A549 (cell line): Measurements from ENCODE around the gene SHKBP1. TPM values are rescaled to one million over a fixed set of nuclear protein-coding genes. Genes with fewer than 3 reads are reported as not detected.

Source experiments
- ATAC-seq, 2 experiments: fragments of 200-7000 bp in 1 of 2; fragments of >200 bp in 1 of 2; cut with Nextera tagmentation in 1 of 2; cut with Tn5 transposase in 1 of 2; 3 replicates each; pipeline versions ENCODE4 v1.8.0 to v1.9.1; 2018 to 2020; ENCODE audit warnings: mild to moderate bottlenecking in 1 of 2, moderate library complexity in 1 of 2
- CTCF ChIA-PET: fragments of 300-600 bp; sonication (Branson Sonifier 250); formaldehyde crosslinking; extraction: SDS; loops from one replicate; lab custom pipeline; 2021; ENCODE audit warnings: antibody characterized with exemption, inconsistent platforms; lab: Yijun Ruan, JAX
- POLR2A ChIA-PET: fragments of 350-600 bp; formaldehyde crosslinking; extraction: SDS; loops from one replicate; lab custom pipeline; 2021; ENCODE audit warnings: antibody characterized with exemption, inconsistent platforms; lab: Yijun Ruan, JAX
- DNase-seq, 2 experiments: peaks; one replicate each; pipeline versions ENCODE4 v3.0.0 to v3.0.0-alpha.2; 2011 to 2016; ENCODE audit warnings: low read depth in 1 of 2, low spot score in 1 of 2
- FAIRE-seq: peaks from 2 replicates; lab custom pipeline; 2011; peaks lifted over from hg19 to GRCh38; lab: Jason Lieb, UNC
- H3K27ac ChIP-seq, 2 experiments: fragments of >200 bp; sonication (Bioruptor Twin); formaldehyde crosslinking; 3 replicates each; pipeline ENCODE4 v1.5.1; 2016 to 2017
- H3K4me1 ChIP-seq: fragments of >200 bp; sonication (Bioruptor Twin); formaldehyde crosslinking; 3 replicates; pipeline ENCODE4 v1.6.1; 2016
- H3K4me2 ChIP-seq: fragments of >200 bp; sonication (Bioruptor Twin); formaldehyde crosslinking; 3 replicates; pipeline ENCODE4 v1.6.1; 2016
- H3K4me3 ChIP-seq: fragments of >200 bp; sonication (Bioruptor Twin); formaldehyde crosslinking; 3 replicates; pipeline ENCODE4 v1.5.1; 2016
- H3K9me3 ChIP-seq: fragments of >200 bp; sonication (Bioruptor Twin); formaldehyde crosslinking; 3 replicates; pipeline ENCODE4 v1.6.1; 2016
- CHD2 ChIP-seq: fragments of 150-350 bp; IDR thresholded peaks from 2 replicates; pipeline ENCODE4 v1.6.1; 2014; ENCODE audit warnings: low read length; ENCODE audit not compliant: partially characterized antibody
- EHMT2 ChIP-seq: fragments of 200-600 bp; sonication (generic); IDR thresholded peaks from 2 replicates; pipeline ENCODE4 v1.6.1; 2016; ENCODE audit warnings: antibody characterized with exemption, low read depth, mild to moderate bottlenecking, moderate library complexity
- FOSB ChIP-seq: fragments of 250-450 bp; sonication (Bioruptor Pico); IDR thresholded peaks from 2 replicates; pipeline ENCODE4 v1.5.0; 2020; ENCODE audit warnings: mild to moderate bottlenecking, moderate library complexity
- FOSL2 ChIP-seq, 2 experiments: fragments of 450-650 bp in 1 of 2; fragments of >200 bp in 1 of 2; sonication (Bioruptor Twin) in 1 of 2; formaldehyde crosslinking; IDR thresholded peaks; 2 replicates each; pipeline versions ENCODE4 v1.5.0 to v1.6.1; 2016 to 2020; ENCODE audit warnings: mild to moderate bottlenecking in 1 of 2, moderate library complexity in 1 of 2
- FOXS1 ChIP-seq: fragments of 250-450 bp; sonication (Bioruptor Pico); IDR thresholded peaks from 2 replicates; pipeline ENCODE4 v1.5.0; 2020; ENCODE audit warnings: mild to moderate bottlenecking, moderate library complexity
- GATA3 ChIP-seq: IDR thresholded peaks from 2 replicates; pipeline ENCODE4 v1.6.1; 2012; ENCODE audit warnings: borderline replicate concordance
- HES2 ChIP-seq: fragments of >200 bp; sonication (Bioruptor Twin); formaldehyde crosslinking; IDR thresholded peaks from 2 replicates; pipeline ENCODE4 v1.6.1; 2016
- HOXB13 ChIP-seq: fragments of 250-450 bp; sonication (Bioruptor Pico); IDR thresholded peaks from 2 replicates; pipeline ENCODE4 v1.5.0; 2020; ENCODE audit warnings: low read depth, mild to moderate bottlenecking, moderate library complexity
- JUNB ChIP-seq: fragments of >200 bp; sonication (Bioruptor Twin); formaldehyde crosslinking; IDR thresholded peaks from 2 replicates; pipeline ENCODE4 v1.6.1; 2016
- KDM5A ChIP-seq: fragments of 200-600 bp; sonication (generic); IDR thresholded peaks from 2 replicates; pipeline ENCODE4 v1.6.1; 2016; ENCODE audit warnings: antibody characterized with exemption, mild to moderate bottlenecking
- MAZ ChIP-seq: fragments of 150-350 bp; IDR thresholded peaks from 2 replicates; pipeline ENCODE4 v1.6.1; 2014; ENCODE audit warnings: antibody characterized with exemption, low read depth, low read length, borderline replicate concordance
- MYC ChIP-seq: IDR thresholded peaks from 2 replicates; pipeline ENCODE4 v1.6.1; 2012; ENCODE audit warnings: mild to moderate bottlenecking, inconsistent platforms, low read length, improper control_type of control experiment, borderline replicate concordance
- NPAS2 ChIP-seq: fragments of 250-450 bp; sonication (Bioruptor Pico); IDR thresholded peaks from 2 replicates; pipeline ENCODE4 v1.8.0; 2022; ENCODE audit warnings: mild to moderate bottlenecking, moderate library complexity, borderline replicate concordance
- RAD21 ChIP-seq, 2 experiments: fragments of >200 bp in 1 of 2; sonication (Bioruptor Twin) in 1 of 2; formaldehyde crosslinking in 1 of 2; IDR thresholded peaks in 1 of 2; conservative IDR thresholded peaks in 1 of 2; 2 replicates in 1 of 2; 3 replicates in 1 of 2; pipeline ENCODE4 v1.6.1; 2012 to 2018; ENCODE audit warnings: inconsistent platforms in 1 of 2
- RARB ChIP-seq: fragments of 250-450 bp; sonication (Bioruptor Pico); IDR thresholded peaks from 2 replicates; pipeline ENCODE4 v1.8.0; 2021; ENCODE audit warnings: mild to moderate bottlenecking, moderate library complexity
- RCOR1 ChIP-seq: fragments of 150-350 bp; IDR thresholded peaks from 2 replicates; pipeline ENCODE4 v1.6.1; 2014; ENCODE audit warnings: antibody characterized with exemption, low read length, low read depth
- REST ChIP-seq: fragments of 200-600 bp; sonication (generic); IDR thresholded peaks from 2 replicates; pipeline ENCODE4 v1.6.1; 2016; ENCODE audit warnings: antibody characterized with exemption, mild to moderate bottlenecking, moderate library complexity
- SMC3 ChIP-seq: fragments of >200 bp; sonication (Bioruptor Twin); formaldehyde crosslinking; IDR thresholded peaks from 3 replicates; pipeline ENCODE4 v1.6.1; 2018; ENCODE audit warnings: inconsistent platforms
- SREBF2 ChIP-seq: fragments of 450-650 bp; IDR thresholded peaks from 2 replicates; pipeline ENCODE4 v1.6.1; 2014; ENCODE audit warnings: mild to moderate bottlenecking, moderate library complexity
- TP53 ChIP-seq: fragments of 250-450 bp; sonication (Bioruptor Pico); IDR thresholded peaks from 2 replicates; pipeline ENCODE4 v1.5.0; 2021; ENCODE audit warnings: mild to moderate bottlenecking, moderate library complexity
- ZFP36 ChIP-seq: fragments of 450-650 bp; IDR thresholded peaks from 2 replicates; pipeline ENCODE4 v1.6.1; 2014; ENCODE audit warnings: borderline replicate concordance; ENCODE audit not compliant: partially characterized antibody
- ZNF302 ChIP-seq: fragments of 250-450 bp; sonication (Bioruptor Pico); IDR thresholded peaks from 2 replicates; pipeline ENCODE4 v1.9.0; 2021; ENCODE audit warnings: inconsistent platforms, mild to moderate bottlenecking, moderate library complexity
- ZSCAN20 ChIP-seq: fragments of 250-450 bp; sonication (Bioruptor Pico); IDR thresholded peaks from 2 replicates; pipeline ENCODE4 v1.8.0; 2022; ENCODE audit warnings: mild to moderate bottlenecking, moderate library complexity
- WGBS: methylation state at CpG from one replicate; pipeline ENCODE4 v1.1.6; 2017; ENCODE audit errors: missing lambda C conversion rate; 5-methylcytosine and 5-hydroxymethylcytosine counted together
- polyA plus RNA-seq, 4 experiments: library from polyadenylated mRNA; depleted of rRNA in 3 of 4; stranded (reverse); fragments of >200 nt; fragmentation: RNase III in 1 of 4; extraction: RNeasy Plus Mini Kit Qiagen cat#74134 plus additional on column Dnase treatment in 1 of 4; gene quantifications; 2 replicates in 3 of 4; 3 replicates in 1 of 4; pipeline ENCODE4 v1.2.3, GENCODE V29; 2011 to 2017
- TF ChIP-seq, protein P1 (sequence below): fragments of >200 bp; sonication (Bioruptor Twin); formaldehyde crosslinking; IDR thresholded peaks from 3 replicates; pipeline ENCODE4 v1.5.1; 2016
- TF ChIP-seq, protein P2 (sequence below): IDR thresholded peaks from 2 replicates; pipeline ENCODE4 v1.6.1; 2012

Gene SHKBP1
- polyA plus RNA-seq, 2 of the 4 experiments (the other 2 are of a cell fraction) = 75.2 to 123 TPM

- TF ChIP-seq TP53 (CRISPR knock-in tag) (no peak), SMC3 (no peak), NPAS2 (CRISPR knock-in tag) (no peak), FOSL2 (IDR thresholded peaks at IDR 0.05) (no peak), FOSL2 (CRISPR knock-in tag; IDR thresholded peaks at IDR 0.05) (no peak), KDM5A (no peak), HES2 (no peak), EHMT2 (no peak), SREBF2 (no peak), FOSB (CRISPR knock-in tag) (no peak), MAZ (no peak), MYC (no peak), GATA3 (no peak), CHD2 (no peak), RARB (CRISPR knock-in tag) (no peak), ZSCAN20 (CRISPR knock-in tag) (no peak), REST (no peak), ZNF302 (CRISPR knock-in tag) (no peak), FOXS1 (CRISPR knock-in tag) (no peak), HOXB13 (CRISPR knock-in tag) (no peak)
- TF ChIP-seq, all 56 proteins: peak for 0
- WGBS = 90% methylated on average over 1 of the region's 1 CpG
- Histone ChIP-seq H3K4me1 (peaks cover 5% of the 10 kb centered on the region), H3K4me3 (no peak overlapping the region), H3K4me2 (no peak overlapping the region), H3K27ac (no peak overlapping the region), H3K9me3 (peaks cover 9% of the 10 kb centered on the region)
- ChIA-PET POLR2A (interaction anchor here (1.0 kb wide), 1 partner anchor 23 kb away, joined by 3 read pairs; no protein-coding TSS in a partner anchor), CTCF (interaction anchor here (0.8 to 58.9 kb wide), 17 partner anchors 8 to 597 kb away, joined by 3 to 2247 read pairs (median 6); partner anchors contain the start of genes BLVRB, LTBP4, SERTAD1 and SPTBN4)
- ATAC-seq (no peak), FAIRE-seq (peak; percentile 7), DNase-seq (no peak)
These were observed 28.8 kb upstream of the SHKBP1 start for GRCh38 chr19:40547836-40548235.

DNA sequence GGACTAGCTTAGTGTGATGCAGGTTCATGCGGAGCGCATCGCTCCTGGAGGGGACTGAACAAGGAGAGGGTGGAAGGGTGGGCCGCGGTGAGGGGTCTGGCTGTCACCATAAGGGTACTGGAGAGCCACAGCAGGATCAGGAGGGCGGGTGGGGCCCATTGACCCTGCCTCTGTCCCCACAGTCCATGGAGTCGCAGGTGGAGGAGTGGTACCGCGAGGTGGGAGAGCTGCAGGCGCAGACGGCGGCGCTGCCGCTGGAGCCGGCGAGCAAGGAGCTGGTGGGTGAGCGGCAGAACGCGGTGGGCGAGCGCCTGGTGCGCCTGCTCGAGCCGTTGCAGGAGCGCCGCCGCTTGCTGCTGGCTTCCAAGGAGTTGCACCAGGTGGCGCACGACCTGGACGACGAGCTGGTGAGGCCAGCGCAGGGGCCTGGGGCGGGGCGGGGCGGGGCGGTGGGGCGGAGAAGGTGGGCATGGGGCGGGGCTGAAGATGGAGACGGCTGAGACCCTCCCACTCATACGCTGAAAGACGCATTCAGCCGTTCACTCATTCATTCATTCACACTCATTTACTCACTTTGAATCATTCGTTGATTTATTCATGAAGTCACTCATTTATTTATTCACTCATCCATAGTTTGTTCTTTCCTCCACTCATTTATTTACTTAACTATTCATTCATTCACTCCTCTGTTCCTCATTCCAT lies 27.5 kb upstream of the SHKBP1 start:
- H3K27ac ChIP-seq = peak overlapping the region; percentile 49 to 68; a peak in 4 of 6 replicates
- TF ChIP-seq, protein P1, sequence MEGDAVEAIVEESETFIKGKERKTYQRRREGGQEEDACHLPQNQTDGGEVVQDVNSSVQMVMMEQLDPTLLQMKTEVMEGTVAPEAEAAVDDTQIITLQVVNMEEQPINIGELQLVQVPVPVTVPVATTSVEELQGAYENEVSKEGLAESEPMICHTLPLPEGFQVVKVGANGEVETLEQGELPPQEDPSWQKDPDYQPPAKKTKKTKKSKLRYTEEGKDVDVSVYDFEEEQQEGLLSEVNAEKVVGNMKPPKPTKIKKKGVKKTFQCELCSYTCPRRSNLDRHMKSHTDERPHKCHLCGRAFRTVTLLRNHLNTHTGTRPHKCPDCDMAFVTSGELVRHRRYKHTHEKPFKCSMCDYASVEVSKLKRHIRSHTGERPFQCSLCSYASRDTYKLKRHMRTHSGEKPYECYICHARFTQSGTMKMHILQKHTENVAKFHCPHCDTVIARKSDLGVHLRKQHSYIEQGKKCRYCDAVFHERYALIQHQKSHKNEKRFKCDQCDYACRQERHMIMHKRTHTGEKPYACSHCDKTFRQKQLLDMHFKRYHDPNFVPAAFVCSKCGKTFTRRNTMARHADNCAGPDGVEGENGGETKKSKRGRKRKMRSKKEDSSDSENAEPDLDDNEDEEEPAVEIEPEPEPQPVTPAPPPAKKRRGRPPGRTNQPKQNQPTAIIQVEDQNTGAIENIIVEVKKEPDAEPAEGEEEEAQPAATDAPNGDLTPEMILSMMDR = peak; percentile 85
- TF ChIP-seq RCOR1 (no peak), ZFP36 (peak; percentile 74), SMC3 (peak; percentile 99), CHD2 (no peak), JUNB (no peak), RAD21 (conservative IDR thresholded peaks at IDR 0.05 in 1 of 2, IDR thresholded peaks at IDR 0.05 in 1 of 2) (peak; percentile 63 to 90)
- TF ChIP-seq, protein P2, sequence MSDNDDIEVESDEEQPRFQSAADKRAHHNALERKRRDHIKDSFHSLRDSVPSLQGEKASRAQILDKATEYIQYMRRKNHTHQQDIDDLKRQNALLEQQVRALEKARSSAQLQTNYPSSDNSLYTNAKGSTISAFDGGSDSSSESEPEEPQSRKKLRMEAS = peak; percentile 44; the same call in 1 of the 2 replicates
- peak; percentile 94 for FAIRE-seq
- peak; percentile 97 to 99 for ATAC-seq
- peak overlapping the region; percentile 33 for H3K4me3 ChIP-seq
- H3K4me1 ChIP-seq = peaks cover 5% of the 10 kb centered on the region
- peak overlapping the region; percentile 90 for H3K4me2 ChIP-seq
- peak; percentile 92 for DNase-seq
- ChIA-PET POLR2A (interaction anchor here (0.7 to 1.0 kb wide), 3 partner anchors 21 to 55 kb away, joined by 3 to 21 read pairs (median 3); no protein-coding TSS in a partner anchor), CTCF (interaction anchor here (0.6 to 58.9 kb wide), 35 partner anchors 8 to 1099 kb away, joined by 3 to 2247 read pairs (median 5); partner anchors contain the start of genes BLVRB, LTBP4 and SPTBN4)
- H3K9me3 ChIP-seq = peaks cover 9% of the 10 kb centered on the region
- WGBS = 10% methylated on average over 43 of the region's 43 CpGs
